Activated CD4-positive, alpha-beta T cell treated with anti-CD3 and anti-CD28 coated beads, Interleukin-2, amount 50 U/mL, for 4 hours (primary cell): Measurements from ENCODE around the gene SUGCT.
"Not testable (repeated sequence)": the region's sequence is repeated elsewhere in the genome, so short reads cannot be mapped to it uniquely, and the experiment has no call there.

ENCODE experiments used
- DNase-seq, 2 experiments: peaks; one replicate each; pipeline ENCODE4 v3.0.0-alpha.2; 2020

SUGCT gene

GRCh38 chr7:40139891-40140290 lies 5.1 kb downstream of the SUGCT start:
- not testable (repeated sequence) for DNase-seq

DNA sequence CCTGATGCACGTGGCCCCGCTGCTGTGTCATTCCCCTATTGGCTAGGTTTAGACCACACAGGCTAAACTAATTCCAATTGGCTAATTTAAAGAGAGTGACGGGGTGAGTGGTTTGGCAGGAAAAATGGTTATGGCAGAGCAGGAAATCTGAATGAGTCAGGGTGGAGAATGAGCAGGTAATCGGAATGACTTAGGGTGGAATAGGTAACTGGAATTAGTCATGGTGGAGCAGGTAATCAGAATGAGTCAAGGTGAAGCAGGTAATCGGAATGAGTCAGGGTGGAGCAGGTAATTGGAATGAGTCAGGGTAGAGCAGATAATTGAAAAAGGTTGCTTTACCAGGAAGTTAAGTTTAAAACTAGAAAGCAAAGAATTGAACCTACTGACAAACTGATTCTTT lies 7.1 kb downstream of the SUGCT start:
- DNase-seq = not testable (repeated sequence)

DNA sequence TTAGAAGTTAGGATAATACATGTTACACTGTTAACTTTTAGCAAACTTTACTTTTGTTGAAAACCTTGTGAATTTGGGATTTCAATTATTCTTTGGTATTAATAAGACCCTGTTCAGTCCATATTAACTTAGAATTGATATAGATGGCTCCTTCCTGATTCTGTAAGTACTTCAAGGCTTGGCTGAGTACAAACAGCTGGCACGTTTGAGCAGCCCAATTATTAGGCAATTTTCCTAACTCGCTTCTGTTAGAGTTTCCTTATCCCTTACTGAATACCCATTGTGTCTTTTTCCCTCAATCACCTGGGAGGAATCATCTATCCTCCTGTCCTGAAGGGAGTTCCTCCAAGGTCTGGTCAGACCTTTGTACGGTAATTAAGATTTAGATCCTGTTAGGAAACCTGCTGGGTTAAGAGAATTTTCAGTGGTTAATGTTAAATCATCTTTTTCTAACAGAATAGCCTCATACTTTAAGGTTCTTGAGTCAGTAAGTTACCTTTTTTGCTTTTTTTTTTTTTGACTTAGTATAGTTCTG lies 10.9 kb downstream of the SUGCT start:
- not testable (repeated sequence) for DNase-seq

GRCh38 chr7:40147371-40148246 lies 12.8 kb downstream of the SUGCT start:
- no peak for DNase-seq

DNA sequence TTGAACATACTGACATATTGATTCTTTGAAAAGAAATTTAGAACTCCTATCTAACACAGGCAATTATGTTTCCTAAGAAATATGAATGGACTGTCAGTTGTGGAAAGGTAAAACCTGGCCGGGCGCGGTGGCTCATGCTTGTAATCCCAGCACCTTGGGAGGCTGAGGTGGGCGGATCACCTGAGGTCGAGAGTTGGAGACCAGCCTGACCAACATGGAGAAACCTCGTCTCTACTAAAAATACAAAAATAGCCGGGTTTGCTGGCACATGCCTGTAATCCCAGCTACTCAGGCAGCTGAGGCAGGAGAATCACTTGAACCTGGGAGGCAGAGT lies 13.4 kb downstream of the SUGCT start:
- not testable (repeated sequence) for DNase-seq

GRCh38 chr7:40148671-40149070 lies 13.9 kb downstream of the SUGCT start:
- no peak for DNase-seq

- no peak for DNase-seq
Measured at GRCh38 chr7:40151504-40151903, 16.7 kb downstream of the SUGCT start.

DNA sequence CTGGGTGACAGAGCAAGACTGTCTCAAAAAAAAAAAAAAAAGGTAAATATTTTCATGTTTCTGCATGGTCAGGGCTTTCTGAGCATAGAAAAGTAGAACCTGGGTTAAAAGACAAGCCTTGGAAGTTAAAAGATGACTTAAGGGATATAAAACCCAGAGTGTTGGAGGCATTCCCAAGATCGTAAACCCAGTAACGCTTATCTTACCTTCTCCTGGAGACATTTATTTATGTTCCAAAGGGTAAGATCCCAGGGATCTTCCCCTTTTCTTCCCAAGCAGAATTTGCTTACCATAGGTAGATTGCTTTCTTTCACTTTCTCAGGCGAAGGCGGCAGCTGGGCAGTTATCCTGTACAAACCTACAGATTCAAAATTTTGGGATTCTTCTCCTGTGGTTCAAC lies 22.2 kb downstream of the SUGCT start:
- DNase-seq = no peak

- DNase-seq = no peak
Measured at GRCh38 chr7:40162516-40162915, 27.7 kb downstream of the SUGCT start.

DNA sequence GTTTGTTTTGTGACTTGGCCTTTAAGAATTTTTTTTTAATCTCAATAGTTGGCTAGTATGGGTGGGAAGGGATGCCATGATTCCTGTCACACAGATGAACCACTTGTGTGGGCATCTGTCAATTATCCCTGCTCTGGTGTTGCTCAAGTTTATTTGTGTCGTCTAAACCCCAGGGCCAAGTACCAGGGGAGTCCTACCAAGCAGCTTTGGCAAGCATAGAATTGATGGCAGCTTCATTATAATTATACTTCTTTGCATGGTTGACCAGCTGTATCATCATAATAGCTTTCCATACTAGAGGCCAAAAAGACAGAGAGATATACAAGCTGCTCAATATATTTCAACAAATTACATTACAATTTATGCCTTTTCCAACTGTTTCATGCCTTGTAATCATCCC lies 30.4 kb downstream of the SUGCT start:
- DNase-seq = no peak

DNA sequence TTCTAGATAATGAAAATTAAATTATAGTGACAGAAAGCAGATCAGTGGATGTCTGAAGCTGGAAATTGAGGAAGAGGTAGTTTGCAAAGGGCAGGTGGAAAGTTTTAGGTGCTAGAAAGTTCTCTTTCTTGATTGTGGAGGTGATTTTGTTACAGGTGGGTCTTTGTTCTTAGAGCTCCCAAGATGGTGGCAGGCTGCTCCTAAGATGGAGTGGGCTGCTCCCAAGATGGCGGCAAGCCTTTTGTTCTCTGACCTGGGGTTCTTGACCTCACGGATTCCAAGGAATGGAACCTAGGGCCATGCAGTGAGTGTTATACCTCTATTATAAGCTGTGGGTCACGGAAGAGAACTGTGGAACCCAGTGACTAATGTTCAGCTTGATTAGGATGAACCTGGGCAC lies 32.5 kb downstream of the SUGCT start:
- no peak for DNase-seq

GRCh38 chr7:40168266-40168665 lies 33.5 kb downstream of the SUGCT start:
- not testable (repeated sequence) for DNase-seq

DNA sequence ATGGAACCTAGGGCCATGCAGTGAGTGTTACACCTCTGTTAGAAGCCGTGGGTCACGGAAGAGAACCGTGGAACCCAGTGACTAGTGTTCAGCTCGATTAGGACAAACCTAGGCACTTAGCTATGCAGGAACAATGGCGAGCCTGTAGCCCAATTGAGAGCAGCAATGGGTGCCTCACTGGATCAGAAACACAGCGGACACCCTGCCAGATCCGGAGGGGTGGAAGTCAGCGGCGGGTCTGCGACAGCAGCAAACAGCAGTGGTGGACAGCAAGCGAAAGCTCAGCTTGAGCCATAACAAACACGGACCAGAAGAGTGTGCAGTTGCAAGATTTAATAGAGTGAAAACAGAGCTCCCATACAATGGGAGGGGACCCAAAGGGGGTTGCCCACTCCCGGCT lies 38.3 kb downstream of the SUGCT start:
- DNase-seq = not testable (repeated sequence)

DNA sequence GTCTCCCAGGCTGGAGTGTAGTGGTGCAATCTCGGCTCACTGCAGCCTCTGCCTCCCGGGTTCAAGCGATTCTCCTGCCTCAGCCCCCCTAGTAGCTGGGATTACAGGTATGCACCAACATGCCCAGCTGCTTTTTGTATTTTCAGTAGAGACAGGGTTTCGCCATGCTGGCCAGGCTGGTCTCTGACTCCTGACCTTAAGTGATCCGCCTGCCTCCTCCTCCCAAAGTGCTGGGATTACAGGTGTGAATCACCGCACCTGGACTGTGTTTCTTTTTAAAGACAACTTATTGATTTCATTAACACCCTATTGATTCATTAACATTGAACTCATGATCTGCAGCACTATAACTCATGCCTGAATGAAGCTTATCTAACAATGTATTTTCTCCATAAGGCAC lies 40.5 kb downstream of the SUGCT start:
- not testable (repeated sequence) for DNase-seq

DNA sequence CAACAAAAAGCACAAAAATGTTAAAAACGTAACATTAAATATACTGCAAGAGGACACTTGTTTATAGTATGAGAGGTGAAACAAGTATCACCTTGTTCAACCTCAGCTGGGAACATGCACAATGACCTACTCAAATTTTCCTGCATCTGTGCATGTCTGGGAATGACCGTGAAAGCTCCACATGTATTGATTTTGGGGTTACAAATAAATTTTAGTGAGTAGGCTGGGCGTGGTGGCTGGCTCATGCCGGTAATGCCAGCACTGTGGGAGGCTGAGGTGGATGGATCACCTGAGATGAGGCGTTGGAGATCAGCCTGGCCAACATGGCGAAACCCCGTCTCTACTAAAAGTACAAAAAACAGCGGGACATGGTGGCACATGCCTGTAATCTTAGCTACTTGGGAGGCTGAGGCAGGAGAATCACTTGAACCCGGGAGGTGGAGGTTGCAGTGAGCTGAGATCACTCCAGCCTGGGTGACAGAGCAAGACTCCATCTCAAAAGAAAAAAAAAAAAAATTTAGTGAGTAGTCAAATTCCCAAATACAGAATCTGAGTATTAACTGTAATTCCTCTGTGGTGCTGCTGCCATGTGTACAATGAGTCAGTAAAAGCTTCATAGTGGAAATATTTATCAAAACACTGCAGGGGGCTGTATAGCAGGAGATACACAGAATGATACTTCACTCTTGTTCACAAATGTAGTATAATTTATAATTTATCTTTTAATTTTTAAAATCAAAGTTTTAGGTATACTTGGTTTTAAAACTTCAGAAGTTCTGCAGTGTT lies 41.1 kb downstream of the SUGCT start:
- DNase-seq = no peak

GRCh38 chr7:40177071-40177470 lies 42.3 kb downstream of the SUGCT start:
- DNase-seq = no peak

- DNase-seq = no peak
Measured at GRCh38 chr7:40182452-40182851, 47.6 kb downstream of the SUGCT start.

- no peak for DNase-seq
Measured at GRCh38 chr7:40186586-40186985, 51.8 kb downstream of the SUGCT start.

DNA sequence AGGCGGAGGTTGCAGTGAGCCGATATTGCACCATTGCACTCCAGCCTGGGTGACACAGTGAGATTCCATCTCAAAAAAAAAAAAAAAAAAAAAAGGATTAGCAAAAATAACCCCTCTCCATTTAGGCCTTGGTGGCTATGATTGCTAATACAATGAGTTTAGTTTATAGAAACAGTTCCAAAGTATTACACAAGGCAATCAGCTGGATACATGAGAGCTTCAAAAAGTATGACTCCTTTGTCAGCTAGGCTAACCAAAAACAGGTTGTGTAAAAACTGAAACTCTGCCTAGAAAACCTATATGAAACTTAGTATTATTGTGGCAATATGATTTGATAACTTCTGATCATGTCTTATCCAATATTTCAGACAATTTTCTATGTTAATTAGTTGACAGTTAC lies 57.2 kb downstream of the SUGCT start:
- no peak for DNase-seq

- DNase-seq = no peak
Measured at GRCh38 chr7:40194745-40195144, 59.9 kb downstream of the SUGCT start.

- no peak for DNase-seq
Measured at GRCh38 chr7:40197527-40197926, 62.7 kb downstream of the SUGCT start.

DNA sequence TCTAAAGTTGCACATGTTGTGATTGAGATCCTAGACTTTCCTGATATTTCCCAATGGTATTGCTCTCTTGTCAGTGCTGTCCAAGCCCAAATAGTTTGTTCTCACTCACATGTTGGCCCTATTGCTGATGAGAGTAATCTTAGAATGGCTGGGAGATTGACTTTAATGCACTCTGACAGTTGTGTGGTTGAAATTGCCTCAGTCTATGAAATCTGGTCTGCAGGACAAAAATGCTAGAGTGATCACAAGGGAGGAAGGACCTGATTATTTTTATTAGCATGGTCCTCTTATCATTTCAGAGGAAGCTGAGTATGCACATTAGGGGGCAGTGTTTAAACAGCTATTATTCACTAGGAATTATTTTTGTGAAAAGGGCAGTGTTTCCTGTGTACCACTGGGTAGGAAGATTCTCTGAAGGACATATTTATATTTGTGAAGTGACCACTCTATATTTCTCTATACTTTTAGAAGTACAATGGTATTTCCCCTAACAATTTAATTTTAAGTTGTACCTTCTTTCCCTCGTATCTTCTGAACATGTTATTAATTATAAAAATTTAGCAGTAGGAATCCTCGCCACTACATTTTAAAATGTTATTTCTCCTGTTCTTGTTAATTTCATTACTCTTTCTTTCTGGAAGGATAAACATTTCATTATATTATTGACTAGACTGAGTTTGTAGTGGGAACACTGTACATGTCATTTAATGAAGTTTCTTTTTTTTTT lies 64.4 kb downstream of the SUGCT start:
- DNase-seq = no peak

GRCh38 chr7:40200791-40201190 lies 66.0 kb downstream of the SUGCT start:
- no peak for DNase-seq
